H9 (cell line): ENCODE data around the gene WNT9A. TPM values are rescaled to one million over a fixed set of nuclear protein-coding genes. Genes with fewer than 3 reads are reported as not detected.

Experiments
- DNase-seq: peaks from one replicate; pipeline ENCODE4 v3.0.0-alpha.2; 2017
- H2AFZ ChIP-seq: one replicate; pipeline ENCODE4 v1.6.1; 2013; ENCODE audit warnings: mild to moderate bottlenecking, low read length, control low read depth, moderate library complexity
- H2AK5ac ChIP-seq: 2 replicates; pipeline ENCODE4 v1.6.1; 2013; ENCODE audit warnings: low read length, control low read depth, mixed read lengths; ENCODE audit not compliant: insufficient read length
- H2BK120ac ChIP-seq: one replicate; pipeline ENCODE4 v1.6.1; 2013; ENCODE audit warnings: low read depth, mild to moderate bottlenecking, low read length, control low read depth, inconsistent platforms; ENCODE audit not compliant: poor library complexity, severe bottlenecking
- H2BK12ac ChIP-seq: 2 replicates; pipeline ENCODE4 v1.6.1; 2013; ENCODE audit warnings: low read length, control low read depth, mixed read lengths, low read depth; ENCODE audit not compliant: insufficient read length
- H2BK15ac ChIP-seq: 2 replicates; pipeline ENCODE4 v1.6.1; 2013; ENCODE audit warnings: low read depth, low read length, control low read depth
- H2BK20ac ChIP-seq: one replicate; pipeline ENCODE4 v1.6.1; 2013; ENCODE audit warnings: low read depth, mild to moderate bottlenecking, low read length, control low read depth, inconsistent platforms; ENCODE audit not compliant: poor library complexity, severe bottlenecking
- H2BK5ac ChIP-seq: 2 replicates; pipeline ENCODE4 v1.6.1; 2013; ENCODE audit warnings: low read length, control low read depth, mixed read lengths; ENCODE audit not compliant: insufficient read length
- H3K14ac ChIP-seq: 2 replicates; pipeline ENCODE4 v1.6.1; 2013; ENCODE audit warnings: low read length, control low read depth; ENCODE audit not compliant: insufficient read depth
- H3K18ac ChIP-seq: 2 replicates; pipeline ENCODE4 v1.6.1; 2013; ENCODE audit warnings: low read depth, mild to moderate bottlenecking, mixed read lengths, low read length, control low read depth; ENCODE audit not compliant: insufficient read length
- H3K23ac ChIP-seq: 2 replicates; pipeline ENCODE4 v1.6.1; 2013; ENCODE audit warnings: low read length, control low read depth, mixed read lengths, low read depth; ENCODE audit not compliant: insufficient read length
- H3K23me2 ChIP-seq: 2 replicates; pipeline ENCODE4 v1.6.1; 2013; ENCODE audit warnings: low read depth, mild to moderate bottlenecking, mixed read lengths, low read length, control low read depth; ENCODE audit not compliant: insufficient read length, poor library complexity, severe bottlenecking
- H3K27ac ChIP-seq: 2 replicates; pipeline ENCODE4 v1.5.1; 2013; ENCODE audit warnings: low read length, control low read depth, mixed read lengths, low read depth; ENCODE audit not compliant: insufficient read length
- H3K27me3 ChIP-seq: 2 replicates; pipeline ENCODE4 v1.6.1; 2013; ENCODE audit warnings: low read length, control low read depth, inconsistent platforms; ENCODE audit not compliant: insufficient read depth
- H3K4ac ChIP-seq: 2 replicates; pipeline ENCODE4 v1.6.1; 2013; ENCODE audit warnings: low read depth, mild to moderate bottlenecking, control low read depth, inconsistent platforms, low read length, moderate library complexity
- H3K4me1 ChIP-seq: 2 replicates; pipeline ENCODE4 v1.6.1; 2013; ENCODE audit warnings: low read length, control low read depth, inconsistent platforms; ENCODE audit not compliant: insufficient read depth
- H3K4me2 ChIP-seq: 2 replicates; pipeline ENCODE4 v1.6.1; 2013; ENCODE audit warnings: low read length, control low read depth, mixed read lengths; ENCODE audit not compliant: insufficient read length, insufficient read depth
- H3K56ac ChIP-seq: 2 replicates; pipeline ENCODE4 v1.6.1; 2013; ENCODE audit warnings: low read depth, mild to moderate bottlenecking, mixed read lengths, low read length, control low read depth; ENCODE audit not compliant: insufficient read length
- H3K79me1 ChIP-seq: 2 replicates; pipeline ENCODE4 v1.6.1; 2013; ENCODE audit warnings: low read depth, mild to moderate bottlenecking, moderate library complexity, low read length, control low read depth, inconsistent platforms; ENCODE audit not compliant: insufficient read depth, poor library complexity, severe bottlenecking
- H3K79me2 ChIP-seq: 2 replicates; pipeline ENCODE4 v1.6.1; 2013; ENCODE audit warnings: low read length, control low read depth, inconsistent platforms; ENCODE audit not compliant: insufficient read depth
- H3K9ac ChIP-seq: 2 replicates; pipeline ENCODE4 v1.6.1; 2013; ENCODE audit warnings: low read length, control low read depth, mixed read lengths; ENCODE audit not compliant: insufficient read length; ENCODE audit errors: extremely low read depth
- H3K9me3 ChIP-seq: one replicate; pipeline ENCODE4 v1.6.1; 2013; ENCODE audit warnings: low read depth, low read length, inconsistent platforms; ENCODE audit not compliant: control insufficient read depth
- H3T11ph ChIP-seq: one replicate; pipeline ENCODE4 v1.6.1; 2013; ENCODE audit warnings: mild to moderate bottlenecking, low read length, control low read depth, inconsistent platforms
- H4K20me1 ChIP-seq: one replicate; pipeline ENCODE4 v1.6.1; 2013; ENCODE audit not compliant: control insufficient read depth, insufficient read length, insufficient read depth
- H4K5ac ChIP-seq: 2 replicates; pipeline ENCODE4 v1.6.1; 2013; ENCODE audit warnings: low read depth, mild to moderate bottlenecking, mixed read lengths, low read length, control low read depth; ENCODE audit not compliant: insufficient read length
- H4K8ac ChIP-seq: replicated peaks from 2 replicates; pipeline ENCODE4 v1.6.1; 2013; ENCODE audit warnings: low read length, control low read depth, mixed read lengths, low read depth; ENCODE audit not compliant: insufficient read length
- H4K91ac ChIP-seq: 2 replicates; pipeline ENCODE4 v1.6.1; 2013; ENCODE audit warnings: low read depth, mild to moderate bottlenecking, moderate library complexity, mixed read lengths, low read length, control low read depth; ENCODE audit not compliant: insufficient read length
- H3K27ac Mint-ChIP-seq, 3 experiments: 2 replicates in 2 of 3; 3 replicates in 1 of 3; pipeline ENCODE4 v1.8.0; 2020 to 2021; ENCODE audit warnings: mixed read lengths in 3 of 3, mild to moderate bottlenecking in 1 of 3, moderate library complexity in 1 of 3
- H3K27me3 Mint-ChIP-seq: 2 replicates; pipeline ENCODE4 v1.8.0; 2021; ENCODE audit warnings: low read depth, mild to moderate bottlenecking, moderate library complexity, mixed read lengths
- H3K36me3 Mint-ChIP-seq, 3 experiments: 2 replicates in 2 of 3; 3 replicates in 1 of 3; pipeline ENCODE4 v1.8.0; 2020 to 2021; ENCODE audit warnings: low read depth in 3 of 3, mixed read lengths in 3 of 3; ENCODE audit not compliant: insufficient read depth in 1 of 3
- H3K4me1 Mint-ChIP-seq, 2 experiments: 2 replicates each; pipeline ENCODE4 v1.8.0; 2020; ENCODE audit warnings: mixed read lengths in 2 of 2
- H3K4me3 Mint-ChIP-seq, 2 experiments: 2 replicates in 1 of 2; 3 replicates in 1 of 2; pipeline ENCODE4 v1.8.0; 2020 to 2021; ENCODE audit warnings: mild to moderate bottlenecking in 2 of 2, mixed read lengths in 2 of 2, moderate library complexity in 1 of 2
- H3K9me3 Mint-ChIP-seq, 2 experiments: 2 replicates in 1 of 2; 3 replicates in 1 of 2; pipeline ENCODE4 v1.8.0; 2020; ENCODE audit warnings: mild to moderate bottlenecking in 2 of 2, mixed read lengths in 2 of 2, moderate library complexity in 1 of 2
- CTCF ChIP-seq: fragments of 200-600 bp; sonication (generic); conservative IDR thresholded peaks from 3 replicates; pipeline ENCODE4 v1.8.0; 2021; ENCODE audit warnings: antibody characterized with exemption, mild to moderate bottlenecking
- WGBS: extraction: QIAGEN DNeasy Blood & Tissue Kit; methylation state at CpG from one replicate; pipeline ENCODE4 v1.1.7; 2013; ENCODE audit warnings: missing lambda C conversion rate, low lambda C conversion rate, mixed read lengths; ENCODE audit not compliant: insufficient read length; ENCODE audit errors: extremely low coverage; 5-methylcytosine and 5-hydroxymethylcytosine counted together
- total RNA-seq: library from RNA; stranded (reverse); gene quantifications from 2 replicates; pipeline ENCODE4 v1.2.1, GENCODE V29; 2021

The WNT9A gene
- total RNA-seq, 1 experiment from 2014 or later: 0.77 TPM

GRCh38 chr1:227893949-227894721 is 53.6 kb downstream of the WNT9A start:
- no peak overlapping the region for H3K4me2 ChIP-seq
- peak; percentile 24 for DNase-seq
- Mint-ChIP-seq H3K27me3 (no peaks in the 10 kb centered on the region), H3K36me3 (no peaks in the 10 kb centered on the region), H3K4me3 (no peak overlapping the region), H3K4me1 (peaks cover 8 to 20% of the 10 kb centered on the region in 2 experiments), H3K9me3 (no peaks in the 10 kb centered on the region), H3K27ac (peak overlapping the region in 1 of 3 experiments; percentile 7; a peak in 1 of 7 replicates)
- H3K14ac ChIP-seq: no peak overlapping the region
- H3K79me2 ChIP-seq: no peaks in the 10 kb centered on the region
- no peak overlapping the region for H3K56ac ChIP-seq
- WGBS: no CpG with 5 or more reads among the region's 27 CpGs
- no peak overlapping the region for H3K18ac ChIP-seq
- H3T11ph ChIP-seq: no peak overlapping the region
- no peak overlapping the region for H2BK12ac ChIP-seq
- no peak overlapping the region for H2BK15ac ChIP-seq
- no peak overlapping the region for H3K27ac ChIP-seq
- H3K4ac ChIP-seq: no peak overlapping the region
- H3K23ac ChIP-seq: no peak overlapping the region
- no peak overlapping the region for H2AFZ ChIP-seq
- H4K20me1 ChIP-seq: no peaks in the 10 kb centered on the region
- H4K91ac ChIP-seq: no peak overlapping the region
- H2BK5ac ChIP-seq: no peak overlapping the region
- no peak overlapping the region for H2AK5ac ChIP-seq
- no peak overlapping the region for H2BK20ac ChIP-seq
- no peaks in the 10 kb centered on the region for H3K4me1 ChIP-seq
- H4K5ac ChIP-seq: no peak overlapping the region
- H3K23me2 ChIP-seq: no peaks in the 10 kb centered on the region
- H2BK120ac ChIP-seq: no peak overlapping the region
- no peaks in the 10 kb centered on the region for H3K9me3 ChIP-seq
- H3K27me3 ChIP-seq: no peaks in the 10 kb centered on the region
- no peaks in the 10 kb centered on the region for H3K79me1 ChIP-seq
- no peak for TF ChIP-seq CTCF
- no peak overlapping the region for H3K9ac ChIP-seq
- no peak overlapping the region for H4K8ac ChIP-seq
